Upper lobe of left lung (tissue), 6 donors: ENCODE measurements around the gene ATP4A. TPM values are rescaled to one million over a fixed set of nuclear protein-coding genes. Genes with fewer than 3 reads are reported as not detected.

ENCODE experiments used
- ATAC-seq, 2 donors: fragments of 200-7000 bp; cut with Tn5 transposase; one replicate each; pipeline ENCODE4 v1.9.1; 2022; ENCODE audit warnings: mild to moderate bottlenecking in 2 of 2, moderate library complexity in 2 of 2; ENCODE audit not compliant: low FRiP score in 2 of 2
- DNase-seq, 2 donors: peaks; one replicate each; pipeline ENCODE4 v3.0.0-alpha.2; 2019 to 2020
- H3K27ac ChIP-seq, 4 donors: fragments of 200-600 bp; sonication (generic); one replicate each; pipeline ENCODE4 v1.5.1; 2016 to 2019
- H3K27me3 ChIP-seq, 4 donors: fragments of 200-600 bp; sonication (generic); one replicate each; pipeline ENCODE4 v1.5.1; 2017 to 2019
- H3K36me3 ChIP-seq, 4 donors: fragments of 200-600 bp; sonication (generic); one replicate each; pipeline ENCODE4 v1.5.1; 2016 to 2019
- H3K4me1 ChIP-seq, 4 donors: fragments of 200-600 bp; sonication (generic); one replicate each; pipeline ENCODE4 v1.5.1; 2018 to 2019
- H3K4me3 ChIP-seq, 4 donors: fragments of 200-600 bp; sonication (generic); one replicate each; pipeline ENCODE4 v1.5.1; 2017 to 2019; ENCODE audit warnings: mild to moderate bottlenecking in 2 of 4, moderate library complexity in 1 of 4
- H3K9me3 ChIP-seq, 4 donors: fragments of 200-600 bp; sonication (generic); one replicate each; pipeline ENCODE4 v1.5.1; 2018 to 2019
- EP300 ChIP-seq, 4 donors: sonication (generic); formaldehyde crosslinking; IDR thresholded peaks; one replicate each; pipeline ENCODE4 v1.5.1; 2017; ENCODE audit warnings: antibody characterized with exemption in 4 of 4, control low read depth in 2 of 4
- POLR2A ChIP-seq, 4 donors: fragments of 450-650 bp; IDR thresholded peaks; one replicate each; pipeline ENCODE4 v1.5.1; 2016 to 2017; ENCODE audit warnings: antibody characterized with exemption in 4 of 4, mild to moderate bottlenecking in 2 of 4
- POLR2AphosphoS5 ChIP-seq, 2 donors: sonication (generic); formaldehyde crosslinking; IDR thresholded peaks; one replicate each; pipeline ENCODE4 v1.5.1; 2017; ENCODE audit warnings: antibody characterized with exemption in 2 of 2
- WGBS, 2 donors: methylation state at CpG; one replicate each; pipeline ENCODE4 v1.1.5; 2017 to 2018; 5-methylcytosine and 5-hydroxymethylcytosine counted together
- total RNA-seq, 6 donors: library from RNA; depleted of rRNA in 4 of 6; stranded (reverse); fragments of >200 nt in 4 of 6; gene quantifications; one replicate each; pipeline versions ENCODE4 v1.1.0 to v1.2.1, GENCODE V29; 2016 to 2021
- TF ChIP-seq, protein P1 (sequence below), 6 experiments: fragments of 450-650 bp in 4 of 6; fragments of 200-600 bp in 2 of 6; sonication (generic) in 2 of 6; IDR thresholded peaks; one replicate each; pipeline ENCODE4 v1.5.1; 2016 to 2019; ENCODE audit warnings: antibody characterized with exemption in 6 of 6
- donor health status: DM: no; HTN: no; CAD: no; lungs with moderate emphysema.
- donor health status: DM: no; HTN: yes; CAD: no; lungs with severe emphysema.

ATP4A gene
- total RNA-seq, 6 donors from 2014 or later, result not detected

DNA sequence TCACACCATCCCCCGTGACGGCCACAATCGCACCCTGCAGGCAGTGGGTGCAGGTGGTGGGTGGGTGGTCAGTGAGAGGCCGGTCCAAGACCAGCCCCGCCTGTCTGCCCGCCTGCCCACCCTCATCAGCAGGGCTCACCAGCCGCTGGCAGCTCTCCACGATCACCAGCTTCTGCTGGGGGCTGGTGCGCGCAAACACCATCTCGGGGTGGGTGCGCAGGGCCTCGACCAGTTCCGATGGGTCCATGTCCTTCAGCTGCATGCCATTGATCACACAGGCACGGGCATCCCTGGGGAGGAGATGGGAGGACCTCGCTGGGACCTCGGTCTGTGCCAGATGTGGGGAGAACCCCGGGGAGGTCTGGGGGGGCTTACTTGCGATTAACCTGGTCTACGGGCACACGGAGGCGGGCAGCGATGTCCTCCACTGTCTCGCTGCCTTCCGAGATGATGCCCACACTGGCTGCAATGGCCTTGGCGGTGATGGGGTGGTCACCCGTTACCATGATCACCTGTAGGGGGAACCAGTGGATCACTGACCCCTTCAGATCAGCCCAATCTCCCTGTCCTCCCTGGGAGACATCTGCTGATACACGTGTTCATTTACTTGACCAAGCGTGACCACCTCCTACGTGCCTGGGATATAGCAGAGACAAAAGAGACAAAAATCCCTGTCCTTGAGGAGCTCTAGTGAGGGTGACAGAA is 8.0 kb downstream of the ATP4A start:
- Histone ChIP-seq H3K27ac (no peak overlapping the region), H3K9me3 (no peaks in the 10 kb centered on the region), H3K4me1 (peaks cover 5 to 14% (median 12%) of the 10 kb centered on the region in 4 donors), H3K27me3 (peaks cover 0 to 15% (median 7%) of the 10 kb centered on the region in 4 donors), H3K4me3 (no peak overlapping the region), H3K36me3 (peaks cover 0 to 5% (median 0%) of the 10 kb centered on the region in 4 donors)
- WGBS, 2 donors, result 44 to 79% methylated on average over 5 to 30 of the region's 30 CpGs
- TF ChIP-seq, protein P1, sequence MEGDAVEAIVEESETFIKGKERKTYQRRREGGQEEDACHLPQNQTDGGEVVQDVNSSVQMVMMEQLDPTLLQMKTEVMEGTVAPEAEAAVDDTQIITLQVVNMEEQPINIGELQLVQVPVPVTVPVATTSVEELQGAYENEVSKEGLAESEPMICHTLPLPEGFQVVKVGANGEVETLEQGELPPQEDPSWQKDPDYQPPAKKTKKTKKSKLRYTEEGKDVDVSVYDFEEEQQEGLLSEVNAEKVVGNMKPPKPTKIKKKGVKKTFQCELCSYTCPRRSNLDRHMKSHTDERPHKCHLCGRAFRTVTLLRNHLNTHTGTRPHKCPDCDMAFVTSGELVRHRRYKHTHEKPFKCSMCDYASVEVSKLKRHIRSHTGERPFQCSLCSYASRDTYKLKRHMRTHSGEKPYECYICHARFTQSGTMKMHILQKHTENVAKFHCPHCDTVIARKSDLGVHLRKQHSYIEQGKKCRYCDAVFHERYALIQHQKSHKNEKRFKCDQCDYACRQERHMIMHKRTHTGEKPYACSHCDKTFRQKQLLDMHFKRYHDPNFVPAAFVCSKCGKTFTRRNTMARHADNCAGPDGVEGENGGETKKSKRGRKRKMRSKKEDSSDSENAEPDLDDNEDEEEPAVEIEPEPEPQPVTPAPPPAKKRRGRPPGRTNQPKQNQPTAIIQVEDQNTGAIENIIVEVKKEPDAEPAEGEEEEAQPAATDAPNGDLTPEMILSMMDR (IDR thresholded peaks at IDR 0.05), result no peak
- TF ChIP-seq POLR2AphosphoS5 (IDR thresholded peaks at IDR 0.05) (no peak), EP300 (IDR thresholded peaks at IDR 0.05) (no peak), POLR2A (IDR thresholded peaks at IDR 0.05) (no peak)
- ATAC-seq, result no peak
- no peak for DNase-seq

DNA sequence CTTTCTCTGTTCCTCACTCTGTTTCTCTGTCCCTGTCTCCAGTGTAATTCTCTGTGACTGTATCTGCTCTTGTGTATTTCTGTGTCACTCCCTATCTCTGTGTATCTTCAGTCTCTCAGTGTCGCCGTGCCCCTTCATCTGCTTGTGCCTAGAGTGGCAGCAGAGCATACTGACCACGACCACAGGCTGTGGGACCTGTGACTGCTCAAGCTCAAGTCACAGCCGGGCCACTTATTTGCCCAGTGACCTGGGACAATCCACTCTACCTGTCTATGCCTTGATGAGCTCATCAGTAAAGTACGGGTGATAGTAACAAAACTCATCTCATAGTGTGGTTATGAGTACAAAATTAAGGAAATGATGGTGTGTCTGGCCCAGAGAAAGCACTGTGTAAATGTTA is 9.4 kb downstream of the ATP4A start:
- peaks cover 0 to 5% (median 0%) of the 10 kb centered on the region in 4 donors for H3K36me3 ChIP-seq
- TF ChIP-seq POLR2A (IDR thresholded peaks at IDR 0.05) (no peak), POLR2AphosphoS5 (IDR thresholded peaks at IDR 0.05) (no peak), EP300 (IDR thresholded peaks at IDR 0.05) (no peak)
- TF ChIP-seq, protein P1 (IDR thresholded peaks at IDR 0.05), result no peak
- H3K27ac ChIP-seq, result no peak overlapping the region
- H3K27me3 ChIP-seq, result peaks cover 0 to 11% (median 7%) of the 10 kb centered on the region in 4 donors
- H3K4me1 ChIP-seq, result peaks cover 5 to 14% (median 12%) of the 10 kb centered on the region in 4 donors
- 66 to 67% methylated on average over 5 of the region's 5 CpGs for WGBS, 2 donors
- DNase-seq (no peak), ATAC-seq (no peak)
- H3K9me3 ChIP-seq, result no peaks in the 10 kb centered on the region
- no peak overlapping the region for H3K4me3 ChIP-seq

DNA sequence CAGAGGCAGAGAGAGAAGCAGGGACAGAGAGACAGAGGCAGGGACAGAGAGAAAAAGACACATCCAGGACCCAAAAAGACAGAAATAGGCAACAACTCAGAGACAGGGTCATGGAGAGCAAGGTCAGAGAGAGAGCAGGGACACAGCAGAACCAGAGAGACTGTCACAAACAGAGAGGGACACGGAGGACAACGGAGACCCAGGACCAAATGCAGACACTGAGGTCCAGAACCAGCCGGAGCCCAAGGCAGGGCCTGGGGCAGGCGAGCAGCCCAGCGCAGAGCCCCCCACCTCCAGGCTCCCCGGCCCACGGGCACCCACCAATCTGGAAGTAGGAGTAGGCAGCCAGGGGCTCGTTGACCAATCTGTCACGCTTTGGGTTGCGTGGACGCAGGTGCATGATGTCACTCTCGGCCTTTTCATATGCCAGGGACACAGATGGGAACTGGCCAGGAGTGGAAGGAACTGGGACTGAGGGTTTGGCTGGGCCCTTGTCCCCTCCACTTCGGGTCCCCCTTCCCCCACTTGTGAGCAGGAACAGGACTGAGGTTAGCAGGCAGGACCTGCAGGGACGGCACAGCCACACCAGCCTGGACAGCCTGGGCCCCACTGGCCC is 10.0 kb downstream of the ATP4A start:
- Histone ChIP-seq H3K36me3 (peaks cover 0 to 5% (median 0%) of the 10 kb centered on the region in 4 donors), H3K9me3 (no peaks in the 10 kb centered on the region), H3K27ac (no peak overlapping the region), H3K4me3 (no peak overlapping the region), H3K4me1 (peaks cover 5 to 13% (median 11%) of the 10 kb centered on the region in 4 donors), H3K27me3 (peaks cover 0 to 5% (median 3%) of the 10 kb centered on the region in 4 donors)
- ATAC-seq, result no peak
- TF ChIP-seq, protein P1 (IDR thresholded peaks at IDR 0.05), result no peak
- TF ChIP-seq EP300 (IDR thresholded peaks at IDR 0.05) (no peak), POLR2A (IDR thresholded peaks at IDR 0.05) (no peak), POLR2AphosphoS5 (IDR thresholded peaks at IDR 0.05) (no peak)
- DNase-seq, result no peak
- 67 to 75% methylated on average over 10 to 13 of the region's 14 CpGs for WGBS, 2 donors

DNA sequence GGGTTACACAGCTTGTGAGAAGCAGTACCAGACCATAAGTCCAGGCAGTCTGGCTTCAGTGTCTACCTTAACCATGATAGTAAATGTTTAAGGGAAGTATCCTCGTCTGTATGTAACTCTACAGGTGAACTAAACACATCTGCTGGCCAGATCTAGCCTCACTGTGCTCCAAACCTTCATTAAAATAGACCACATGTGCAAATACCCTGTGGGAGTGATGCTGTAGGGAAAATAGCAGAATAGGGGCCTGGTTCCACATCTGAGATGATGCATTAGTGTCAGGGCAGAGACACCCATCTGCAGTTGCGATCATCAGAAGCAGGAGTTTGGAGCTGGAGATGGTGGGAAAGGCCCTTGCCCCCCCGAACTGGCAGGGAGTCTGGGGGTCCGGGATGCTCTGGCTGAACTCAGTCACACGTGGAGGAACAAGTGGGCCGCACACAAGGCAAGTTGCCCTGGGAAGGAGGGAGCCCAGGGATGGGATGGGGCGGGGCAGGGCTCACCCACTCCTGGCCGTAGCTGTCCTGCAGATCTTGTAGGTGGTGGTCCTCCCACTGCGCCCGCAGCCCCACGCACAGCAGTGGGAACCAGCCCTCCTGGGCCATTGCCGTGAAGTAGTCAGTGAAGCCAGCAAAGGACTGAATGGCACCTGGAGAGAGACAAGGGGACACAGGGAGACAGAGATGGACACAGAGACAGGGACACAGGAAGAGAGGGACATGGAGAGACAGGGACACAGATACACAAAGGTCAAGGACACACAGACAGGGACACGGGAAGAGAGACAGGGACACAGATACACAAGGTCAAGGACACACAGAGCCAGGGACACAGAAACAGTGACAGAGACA is 10.7 kb downstream of the ATP4A start:
- TF ChIP-seq, protein P1 (IDR thresholded peaks at IDR 0.05), result no peak
- no peak for TF ChIP-seq POLR2A (IDR thresholded peaks at IDR 0.05)
- TF ChIP-seq POLR2AphosphoS5 (IDR thresholded peaks at IDR 0.05), result no peak
- TF ChIP-seq EP300 (IDR thresholded peaks at IDR 0.05), result no peak
- Histone ChIP-seq H3K27me3 (no peaks in the 10 kb centered on the region), H3K27ac (no peak overlapping the region), H3K4me1 (peaks cover 0 to 5% (median 4%) of the 10 kb centered on the region in 4 donors), H3K36me3 (peaks cover 0 to 5% (median under 1%) of the 10 kb centered on the region in 4 donors), H3K9me3 (no peaks in the 10 kb centered on the region), H3K4me3 (no peak overlapping the region)
- DNase-seq (no peak), ATAC-seq (no peak)
- WGBS, 2 donors, result 72 to 74% methylated on average over 11 to 13 of the region's 13 CpGs
